CD4-positive, alpha-beta T cell (primary cell): ENCODE data around the gene LNX1. TPM values are rescaled to one million over a fixed set of nuclear protein-coding genes. Genes with fewer than 3 reads are reported as not detected.

Experiments
- ATAC-seq: fragments of 200-7000 bp; cut with Tn5 transposase; one replicate; pipeline ENCODE4 v1.10.0; 2022; ENCODE audit warnings: mild to moderate bottlenecking; ENCODE audit not compliant: poor library complexity
- CTCF ChIA-PET: fragments of 350-600 bp; sonication (Branson Sonifier 250); formaldehyde crosslinking; loops from one replicate; lab custom pipeline; 2021; ENCODE audit warnings: antibody characterized with exemption, inconsistent platforms; lab: Charles Lee
- POLR2A ChIA-PET: fragments of 350-600 bp; sonication (Branson Sonifier 250); formaldehyde crosslinking; loops from one replicate; lab custom pipeline; 2021; ENCODE audit warnings: antibody characterized with exemption, inconsistent platforms; lab: Charles Lee
- DNase-seq, 14 experiments: peaks; one replicate each; pipeline ENCODE4 v3.0.0-alpha.2; 2013 to 2020; ENCODE audit warnings: mixed read lengths in 2 of 14
- H3K27ac ChIP-seq, 2 donors: one replicate each; pipeline versions ENCODE4 v1.5.1 to v1.7.0; 2013; ENCODE audit warnings: low read length in 2 of 2, low read depth in 1 of 2, mild to moderate bottlenecking in 1 of 2
- H3K27me3 ChIP-seq, 2 experiments: 1 replicate in 1 of 2; 2 replicates in 1 of 2; pipeline versions ENCODE4 v1.6.1 to v1.7.0; 2013; ENCODE audit warnings: low read length in 2 of 2, control low read depth in 1 of 2, mild to moderate bottlenecking in 1 of 2, moderate library complexity in 1 of 2; ENCODE audit not compliant: insufficient read depth in 2 of 2, control insufficient read depth in 1 of 2
- H3K36me3 ChIP-seq: one replicate; pipeline ENCODE4 v1.6.1; 2013; ENCODE audit warnings: low read length, control low read depth; ENCODE audit not compliant: insufficient read depth
- H3K4me1 ChIP-seq: one replicate; pipeline ENCODE4 v1.6.1; 2013; ENCODE audit warnings: low read length, control low read depth; ENCODE audit not compliant: insufficient read depth
- H3K4me3 ChIP-seq: one replicate; pipeline ENCODE4 v1.5.1; 2013; ENCODE audit warnings: mild to moderate bottlenecking, low read length, moderate library complexity
- H3K9me3 ChIP-seq, 2 experiments: 1 replicate in 1 of 2; 2 replicates in 1 of 2; pipeline versions ENCODE4 v1.6.1 to v1.7.0; 2013; ENCODE audit warnings: low read length in 2 of 2, mild to moderate bottlenecking in 2 of 2, control low read depth in 1 of 2, moderate library complexity in 1 of 2; ENCODE audit not compliant: control insufficient read depth in 1 of 2, insufficient read depth in 1 of 2
- H3K27ac Mint-ChIP-seq: one replicate; pipeline ENCODE4 v1.8.0; 2020; ENCODE audit warnings: mixed read lengths
- H3K27me3 Mint-ChIP-seq: one replicate; pipeline ENCODE4 v1.8.0; 2021; ENCODE audit warnings: mixed read lengths
- H3K36me3 Mint-ChIP-seq: one replicate; pipeline ENCODE4 v1.8.0; 2021; ENCODE audit warnings: low read depth, mixed read lengths
- H3K4me1 Mint-ChIP-seq: one replicate; pipeline ENCODE4 v1.8.0; 2021; ENCODE audit warnings: low read depth, mixed read lengths
- H3K4me3 Mint-ChIP-seq: one replicate; pipeline ENCODE4 v1.8.0; 2020; ENCODE audit warnings: mild to moderate bottlenecking, mixed read lengths
- H3K9me3 Mint-ChIP-seq: one replicate; pipeline ENCODE4 v1.8.0; 2020; ENCODE audit warnings: mixed read lengths
- CTCF ChIP-seq: fragments of 200-600 bp; IDR thresholded peaks from one replicate; pipeline ENCODE4 v1.8.0; 2022; ENCODE audit warnings: antibody characterized with exemption, mild to moderate bottlenecking
- intact Hi-C, 2 experiments: fragments of 100-400 bp; cut with DNase I in 1 of 2; cut with micrococcal nuclease in 1 of 2; formaldehyde crosslinking; loops; one replicate each; pipeline versions ENCODE4 v1.15.1 to v1.9.0; 2023 to 2025; cut with DNase I, micrococcal nuclease
- total RNA-seq, 174 experiments: library from RNA in 2 of 174; stranded (reverse) in 2 of 174; gene quantifications; one replicate each; pipeline ENCODE4 v1.2.3 and lab custom pipeline; 2021 to 2026

Gene LNX1
- total RNA-seq, 2 experiments from 2014 or later, result not detected

GRCh38 chr4:53598483-53598882 is 7.2 kb upstream of the LNX1 start:
- Histone ChIP-seq H3K4me3 (no peak overlapping the region), H3K27me3 (peaks cover 0 to 6% of the 10 kb centered on the region in 2 experiments), H3K36me3 (no peaks in the 10 kb centered on the region), H3K27ac (no peak overlapping the region), H3K4me1 (no peaks in the 10 kb centered on the region), H3K9me3 (peaks cover 0 to 4% of the 10 kb centered on the region in 2 experiments)
- CTCF ChIA-PET, result no interaction called here
- POLR2A ChIA-PET, result no interaction called here
- no peak for TF ChIP-seq CTCF
- H3K27me3 Mint-ChIP-seq, result peaks cover 37% of the 10 kb centered on the region
- H3K9me3 Mint-ChIP-seq, result no peaks in the 10 kb centered on the region
- DNase-seq (no peak), ATAC-seq (no peak)
- intact Hi-C loops, result no loop called here
- H3K4me3 Mint-ChIP-seq, result no peak overlapping the region
- no peak overlapping the region for H3K27ac Mint-ChIP-seq
- no peaks in the 10 kb centered on the region for H3K36me3 Mint-ChIP-seq
- no peaks in the 10 kb centered on the region for H3K4me1 Mint-ChIP-seq

GRCh38 chr4:53596901-53597300 is 5.6 kb upstream of the LNX1 start:
- no peak for DNase-seq
- POLR2A ChIA-PET, result no interaction called here
- Mint-ChIP-seq H3K4me3 (no peak overlapping the region), H3K9me3 (no peaks in the 10 kb centered on the region), H3K27ac (no peak overlapping the region), H3K36me3 (no peaks in the 10 kb centered on the region), H3K4me1 (peaks cover 1% of the 10 kb centered on the region), H3K27me3 (peaks cover 46% of the 10 kb centered on the region)
- ATAC-seq, result no peak
- H3K4me3 ChIP-seq, result no peak overlapping the region
- no peak overlapping the region for H3K27ac ChIP-seq
- TF ChIP-seq CTCF, result no peak
- intact Hi-C loops, result no loop called here
- peaks cover 9% of the 10 kb centered on the region in 2 experiments for H3K27me3 ChIP-seq
- H3K9me3 ChIP-seq, result peaks cover 0 to 4% of the 10 kb centered on the region in 2 experiments
- no peaks in the 10 kb centered on the region for H3K36me3 ChIP-seq
- no peaks in the 10 kb centered on the region for H3K4me1 ChIP-seq
- CTCF ChIA-PET, result no interaction called here

GRCh38 chr4:53595834-53596233 is 4.5 kb upstream of the LNX1 start:
- peaks cover 48% of the 10 kb centered on the region for H3K27me3 Mint-ChIP-seq
- CTCF ChIA-PET, result no interaction called here
- no peak for ATAC-seq

More at GRCh38 chr4:53595834-53596233, 4.5 kb upstream of the LNX1 start:
- H3K36me3 ChIP-seq, result no peaks in the 10 kb centered on the region
- H3K27ac ChIP-seq, result no peak overlapping the region
- no peaks in the 10 kb centered on the region for H3K9me3 ChIP-seq
- no peak overlapping the region for H3K4me3 ChIP-seq
- POLR2A ChIA-PET, result no interaction called here
- Mint-ChIP-seq H3K4me3 (no peak overlapping the region), H3K4me1 (peaks cover 6% of the 10 kb centered on the region), H3K9me3 (no peaks in the 10 kb centered on the region), H3K36me3 (no peaks in the 10 kb centered on the region), H3K27ac (no peak overlapping the region)
- intact Hi-C loops, result no loop called here
- no peaks in the 10 kb centered on the region for H3K4me1 ChIP-seq
- H3K27me3 ChIP-seq, result peaks cover 5 to 20% of the 10 kb centered on the region in 2 experiments
- no peak for DNase-seq
- no peak for TF ChIP-seq CTCF
